HL-60 (cell line): ENCODE data around the gene PDZD4.

ENCODE experiments used
- DNase-seq, 2 experiments: peaks; one replicate each; pipeline ENCODE4 v3.0.0-alpha.2; 2010 to 2020; ENCODE audit warnings: low read depth in 1 of 2, low spot score in 1 of 2
- H3K27ac ChIP-seq: fragments of 250-450 bp; sonication (Bioruptor Pico); replicated peaks from 2 replicates; pipeline ENCODE4 v1.5.1; 2020; ENCODE audit warnings: mild to moderate bottlenecking, moderate library complexity
- H3K27me3 ChIP-seq: fragments of 250-450 bp; sonication (Bioruptor Pico); 2 replicates; pipeline ENCODE4 v1.5.1; 2021; ENCODE audit warnings: mild to moderate bottlenecking, moderate library complexity; ENCODE audit not compliant: insufficient read depth, poor library complexity, severe bottlenecking
- H3K4me3 ChIP-seq: replicated peaks from 2 replicates; pipeline ENCODE4 v1.5.1; 2011; ENCODE audit warnings: mild to moderate bottlenecking, control low read depth, low read length; ENCODE audit not compliant: insufficient read depth
- CTCF ChIP-seq: IDR thresholded peaks from one replicate; pipeline ENCODE4 v1.5.1; 2011; ENCODE audit warnings: low read length, control low read depth, inconsistent platforms; ENCODE audit not compliant: insufficient read depth
- GABPA ChIP-seq: IDR thresholded peaks from 2 replicates; pipeline ENCODE4 v1.6.1; 2012; ENCODE audit warnings: low read depth
- POLR2AphosphoS5 ChIP-seq: IDR thresholded peaks from 2 replicates; pipeline ENCODE4 v1.6.1; 2012; ENCODE audit warnings: low read depth
- REST ChIP-seq: IDR thresholded peaks from 2 replicates; pipeline ENCODE4 v1.6.1; 2012; ENCODE audit warnings: low read depth; ENCODE audit not compliant: insufficient replicate concordance
- SPI1 ChIP-seq: IDR thresholded peaks from 2 replicates; pipeline ENCODE4 v1.6.1; 2012; ENCODE audit warnings: low read depth, mild to moderate bottlenecking, borderline replicate concordance

The PDZD4 gene

GRCh38 chrX:153831429-153832150, 1.2 kb upstream of the PDZD4 start:
- Histone ChIP-seq H3K4me3 (no peak overlapping the region), H3K27ac (no peak overlapping the region), H3K27me3 (peaks cover 18% of the 10 kb centered on the region)
- TF ChIP-seq SPI1 (no peak), GABPA (no peak), REST (no peak), CTCF (no peak), POLR2AphosphoS5 (no peak)
- peak in 1 of 2 experiments; percentile 55 for DNase-seq

GRCh38 chrX:153830640-153831428, 490 bp upstream of the PDZD4 start:
- no peak for DNase-seq
- H3K27me3 ChIP-seq: peaks cover 18% of the 10 kb centered on the region
- TF ChIP-seq REST (no peak), GABPA (no peak), SPI1 (no peak), CTCF (no peak)
- H3K27ac ChIP-seq: no peak overlapping the region
- no peak overlapping the region for H3K4me3 ChIP-seq

- DNase-seq: no peak
- TF ChIP-seq REST (no peak), CTCF (no peak), SPI1 (no peak), GABPA (no peak), POLR2AphosphoS5 (no peak)
- H3K27me3 ChIP-seq: peaks cover 23% of the 10 kb centered on the region
- H3K4me3 ChIP-seq: no peak overlapping the region
- H3K27ac ChIP-seq: no peak overlapping the region
Measured at GRCh38 chrX:153829549-153829798, 870 bp downstream of the PDZD4 start.
